Body of pancreas (tissue), 4 donors: Measurements from ENCODE around the gene PCNT.

Experiments used
- CTCF ChIP-seq, 7 experiments: fragments of 450-650 bp in 4 of 7; fragments of 200-600 bp in 3 of 7; sonication (generic) in 3 of 7; IDR thresholded peaks; one replicate each; pipeline ENCODE4 v1.5.1; 2016 to 2019; ENCODE audit warnings: antibody characterized with exemption in 7 of 7
- POLR2A ChIP-seq, 3 donors: fragments of 450-650 bp; IDR thresholded peaks; one replicate each; pipeline ENCODE4 v1.6.1; 2016; ENCODE audit warnings: antibody characterized with exemption in 3 of 3, mild to moderate bottlenecking in 2 of 3

GRCh38 chr21:46471514-46471913 is 147.6 kb downstream of the PCNT start:
- TF ChIP-seq CTCF (IDR thresholded peaks at IDR 0.05) (no peak), POLR2A (IDR thresholded peaks at IDR 0.05) (no peak)
